GM19452 (cell line): Measurements from ENCODE around the gene SGIP1.
A peak's percentile ranks its signal among the peaks of the same experiment; 100 is the strongest.
"Not testable (repeated sequence)": the region's sequence is repeated elsewhere in the genome, so short reads cannot be mapped to it uniquely, and the experiment has no call there.

ENCODE experiments used
- ATAC-seq: cut with Tn5 transposase; IDR thresholded peaks from one replicate; pipeline ENCODE4 v1.9.1; 2021; ENCODE audit not compliant: unreplicated experiment

Gene SGIP1

DNA sequence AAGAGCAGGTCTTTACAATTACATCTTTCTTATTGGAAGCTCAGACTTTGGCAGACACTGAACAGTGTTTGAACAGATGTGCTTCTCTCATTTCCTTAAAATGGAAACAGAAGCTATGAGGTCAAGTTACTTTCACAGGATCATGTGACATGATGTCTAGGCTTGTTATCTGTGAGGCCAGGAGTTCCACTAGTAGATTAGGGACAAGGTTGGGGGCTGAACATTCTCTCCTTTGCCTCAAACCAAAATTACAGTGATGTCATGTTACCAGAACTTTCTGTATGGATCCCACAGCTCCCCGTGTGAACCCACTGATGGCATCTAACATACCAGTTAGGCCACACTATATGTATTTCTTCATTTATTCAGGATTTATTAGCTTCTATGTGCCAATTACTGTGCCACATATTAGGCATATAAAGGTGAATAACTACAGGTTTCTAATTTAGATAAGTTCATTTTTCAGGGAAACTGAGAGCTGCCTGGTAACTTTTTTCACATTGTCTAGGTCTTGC is 224.3 kb downstream of the SGIP1 start:
- peak; percentile 99 for ATAC-seq

DNA sequence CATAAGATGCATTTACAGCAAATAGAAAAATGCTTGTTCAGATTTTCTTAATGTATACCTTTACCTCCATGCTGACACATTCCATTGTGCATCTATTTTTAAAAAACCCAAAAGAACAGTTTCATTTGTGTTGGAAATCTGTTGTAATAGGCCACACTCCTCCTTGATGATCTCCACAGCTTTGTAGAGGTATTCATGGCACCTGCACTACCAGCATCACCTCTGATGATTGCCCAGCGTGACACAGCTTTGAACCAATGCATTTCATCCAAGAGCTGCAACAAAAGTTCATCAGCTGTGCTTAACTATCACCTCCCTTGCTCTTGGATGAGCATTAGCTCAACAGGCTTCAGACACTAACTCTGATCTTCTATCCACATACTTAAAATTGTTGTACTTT is 226.6 kb downstream of the SGIP1 start:
- ATAC-seq: no peak

DNA sequence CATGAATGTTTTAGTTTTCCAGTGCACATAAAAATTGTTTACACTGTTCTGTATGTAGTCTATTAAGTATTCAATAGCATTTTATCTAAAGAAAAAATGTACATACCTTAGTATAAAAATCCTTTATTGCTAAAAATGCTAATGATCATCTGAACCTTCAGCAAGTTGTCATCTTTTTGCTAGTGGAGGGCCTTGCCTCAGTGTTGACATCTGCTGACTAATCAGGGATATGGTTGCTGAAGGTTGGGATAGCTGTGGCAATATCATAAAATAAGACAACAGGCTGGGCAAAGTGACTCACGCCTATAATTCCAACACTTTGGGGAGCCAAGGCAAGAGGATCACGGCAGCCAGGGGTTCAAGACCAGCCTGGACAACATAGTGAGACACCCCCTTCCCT is 227.3 kb downstream of the SGIP1 start:
- ATAC-seq: no peak

DNA sequence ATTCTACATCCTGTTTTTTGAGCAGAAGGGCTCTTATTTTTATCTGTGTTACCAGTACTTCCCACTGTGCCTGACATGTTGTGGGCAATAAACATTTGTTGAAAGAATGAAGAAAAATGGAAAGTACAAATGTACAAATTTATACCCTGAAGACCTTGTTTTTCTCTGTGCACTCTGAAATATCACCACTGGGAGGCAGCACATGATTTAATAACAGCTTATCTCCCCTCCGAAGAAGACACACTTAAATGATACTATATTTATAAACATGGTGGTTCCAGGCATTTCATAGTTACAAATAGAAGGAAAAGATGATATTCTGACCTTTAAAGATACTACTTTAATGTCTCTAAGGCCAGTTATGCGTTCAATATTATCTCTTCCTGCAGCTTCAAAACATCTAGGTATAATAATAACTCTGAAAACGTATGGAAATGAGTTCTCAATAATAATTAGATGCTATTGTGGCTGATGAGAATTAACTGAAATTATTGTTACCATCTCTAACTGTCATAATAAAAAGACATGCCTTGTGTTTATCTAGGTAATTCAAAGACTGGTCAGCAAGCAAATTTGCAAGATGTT is 231.1 kb downstream of the SGIP1 start:
- peak; percentile 67 for ATAC-seq

GRCh38 chr1:66767626-66768025 is 233.7 kb downstream of the SGIP1 start:
- no peak for ATAC-seq

DNA sequence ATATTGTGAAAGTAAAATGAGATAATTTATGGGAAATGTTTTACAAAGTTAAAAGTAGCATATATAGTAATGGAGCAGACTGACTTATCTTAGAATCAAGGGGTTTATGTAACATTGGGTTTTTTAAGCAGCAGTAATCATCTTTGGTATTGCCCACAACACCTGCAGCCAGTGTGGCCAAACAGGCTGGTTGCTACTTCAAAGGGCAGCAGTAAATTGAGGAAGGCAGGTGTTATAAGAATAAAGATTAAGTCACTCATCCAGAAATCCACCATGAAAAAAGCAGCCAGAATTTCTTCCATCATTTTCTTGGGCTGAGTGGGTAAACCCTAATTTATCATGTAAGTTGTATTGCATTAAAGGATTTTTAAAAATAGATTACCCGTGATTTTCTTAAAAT is 235.0 kb downstream of the SGIP1 start:
- no peak for ATAC-seq

DNA sequence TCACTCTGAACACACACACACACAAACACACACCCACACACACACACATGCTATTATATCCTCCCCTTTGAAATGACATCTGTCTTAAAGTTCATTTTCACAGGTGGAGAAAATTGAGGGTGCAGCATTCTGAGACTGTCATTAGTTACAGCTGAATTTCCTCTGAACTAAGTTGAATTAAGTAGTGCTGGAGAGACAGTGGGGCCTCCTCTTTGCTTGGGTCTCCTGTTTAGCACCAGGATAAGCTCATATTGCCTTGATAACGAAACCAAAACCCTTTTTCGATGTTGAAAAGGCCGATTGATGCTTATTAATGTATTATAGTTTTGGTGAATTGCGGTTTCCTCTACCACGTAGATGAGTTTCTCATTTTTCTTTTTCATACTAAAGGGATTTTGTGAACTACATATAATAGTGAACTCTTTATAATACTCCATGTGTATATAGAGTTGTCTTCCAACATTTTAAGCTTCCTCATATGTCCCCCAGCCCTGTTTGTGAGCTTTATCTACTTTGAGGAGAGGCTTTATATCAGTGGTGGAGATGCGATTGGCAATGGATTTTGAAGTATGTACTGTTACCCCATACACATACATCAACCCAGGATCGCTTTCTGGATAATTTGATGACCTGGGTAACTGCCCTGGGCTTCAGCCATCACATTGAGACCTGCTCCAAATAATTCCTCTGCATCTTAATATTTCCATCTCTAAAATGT is 235.7 kb downstream of the SGIP1 start:
- no peak for ATAC-seq

DNA sequence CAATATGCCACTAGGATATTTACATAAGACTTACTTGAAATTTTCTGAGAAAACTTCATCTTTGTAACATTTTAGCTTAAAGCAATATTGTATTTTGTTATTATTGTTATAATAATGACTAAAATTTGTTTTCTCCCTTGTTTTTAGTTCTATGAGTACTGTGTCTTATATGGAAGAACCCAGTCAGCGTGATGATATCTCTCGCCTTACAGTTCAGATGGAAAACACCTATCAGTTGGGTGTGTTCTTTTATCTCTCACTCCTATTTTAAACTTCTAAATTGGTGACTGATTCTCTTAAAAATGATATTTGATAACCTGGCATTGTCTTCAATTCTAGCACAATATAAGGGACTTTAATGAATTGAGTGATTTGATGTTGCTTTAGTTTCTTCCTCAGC is 236.3 kb downstream of the SGIP1 start:
- no peak for ATAC-seq

GRCh38 chr1:66770694-66771093 is 236.7 kb downstream of the SGIP1 start:
- no peak for ATAC-seq

GRCh38 chr1:66773227-66773626 is 239.3 kb downstream of the SGIP1 start:
- no peak for ATAC-seq

- ATAC-seq: no peak
Measured at GRCh38 chr1:66774438-66774837, 240.5 kb downstream of the SGIP1 start.

DNA sequence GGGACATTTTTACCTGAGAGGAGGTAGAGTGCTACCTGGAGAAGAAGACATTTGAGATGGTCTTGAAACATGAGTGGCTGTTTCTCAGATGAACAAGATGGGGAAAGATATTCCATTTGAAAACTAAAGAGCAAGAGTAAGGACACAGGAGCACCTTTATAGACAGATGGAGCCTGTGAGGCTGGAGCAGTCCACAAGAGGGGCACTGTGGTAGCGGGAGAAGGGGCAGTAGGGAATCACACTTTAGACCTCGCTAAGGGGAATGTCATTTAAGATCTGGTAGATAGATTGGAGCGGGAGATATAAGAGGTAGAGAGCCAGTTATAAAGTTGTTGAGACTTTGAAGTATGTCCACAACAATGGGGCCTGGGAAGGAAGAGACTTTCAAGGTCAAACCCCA is 241.7 kb downstream of the SGIP1 start:
- ATAC-seq: no peak

DNA sequence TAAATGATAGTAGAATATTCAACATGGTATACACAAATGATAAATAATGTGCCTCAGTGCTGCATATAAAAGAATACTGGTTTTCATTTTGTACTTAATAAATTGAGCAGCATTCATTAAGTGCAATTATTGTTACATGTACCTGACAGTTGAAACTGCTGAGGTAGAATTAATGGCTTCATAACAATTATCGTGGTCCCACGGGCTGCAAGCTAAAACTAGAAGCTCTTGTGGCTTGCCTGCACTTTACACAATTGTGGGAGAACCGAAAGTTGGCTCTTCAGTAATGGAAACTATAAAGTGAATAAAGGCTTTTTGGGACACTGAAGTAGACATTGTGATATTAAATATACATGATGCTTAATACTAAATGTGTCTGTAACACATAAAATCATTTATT is 243.9 kb downstream of the SGIP1 start:
- ATAC-seq: no peak

GRCh38 chr1:66778266-66778665 is 244.3 kb downstream of the SGIP1 start:
- no peak for ATAC-seq

DNA sequence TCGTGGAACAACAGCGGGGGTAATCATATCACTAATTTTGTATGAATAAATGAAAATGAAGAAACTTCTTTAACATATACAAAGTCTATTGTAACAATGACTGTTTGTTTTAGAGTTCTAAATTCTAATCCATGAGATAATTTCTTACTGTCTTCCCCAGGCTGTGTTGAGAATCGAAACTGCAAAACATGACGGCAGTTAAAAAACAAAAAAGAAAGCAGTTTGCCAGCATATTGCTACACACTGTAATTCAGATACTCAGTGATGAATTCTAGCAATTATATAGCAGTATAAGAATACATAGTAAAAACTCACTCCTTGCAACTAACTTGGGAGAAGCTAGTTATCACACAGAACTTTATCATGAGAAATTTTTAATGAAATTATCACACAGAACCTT is 245.0 kb downstream of the SGIP1 start:
- no peak for ATAC-seq

- ATAC-seq: no peak
Measured at GRCh38 chr1:66779475-66780078, 245.6 kb downstream of the SGIP1 start.

DNA sequence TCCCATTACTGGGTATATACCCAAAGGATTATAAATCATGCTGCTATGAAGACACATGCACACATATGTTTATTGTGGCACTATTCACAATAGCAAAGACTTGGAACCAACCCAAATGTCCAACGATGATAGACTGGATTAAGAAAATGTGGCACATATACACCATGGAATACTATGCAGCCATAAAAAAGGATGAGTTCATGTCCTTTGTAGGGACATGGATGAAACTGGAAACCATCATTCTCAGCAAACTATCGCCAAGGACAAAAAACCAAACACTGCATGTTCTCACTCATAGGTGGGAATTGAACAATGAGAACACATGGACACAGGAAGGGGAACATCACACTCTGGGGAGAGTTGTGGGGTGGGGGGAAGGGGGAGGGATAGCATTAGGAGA is 251.8 kb downstream of the SGIP1 start:
- ATAC-seq: not testable (repeated sequence)

DNA sequence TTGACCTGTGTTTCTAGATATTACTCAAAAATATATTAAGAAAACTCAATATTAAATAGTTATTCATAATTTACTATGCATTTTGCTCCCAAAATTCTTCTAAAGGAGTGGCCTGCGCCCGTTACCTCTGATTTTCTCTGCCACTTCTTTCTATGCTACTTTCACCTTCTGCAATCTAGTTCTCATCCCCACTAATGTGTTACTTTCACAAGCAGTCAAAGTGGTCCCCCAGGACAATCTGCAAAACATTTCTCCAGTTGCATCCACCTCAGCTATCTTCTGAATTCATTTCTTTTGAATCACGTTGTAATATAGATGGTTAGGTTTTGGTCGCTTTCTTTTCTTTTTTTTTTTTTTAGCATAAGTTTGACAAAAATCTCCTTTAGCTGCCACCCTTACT is 253.7 kb downstream of the SGIP1 start:
- ATAC-seq: peak; percentile 55

GRCh38 chr1:66788231-66788939 is 254.4 kb downstream of the SGIP1 start:
- peak; percentile 41 for ATAC-seq

DNA sequence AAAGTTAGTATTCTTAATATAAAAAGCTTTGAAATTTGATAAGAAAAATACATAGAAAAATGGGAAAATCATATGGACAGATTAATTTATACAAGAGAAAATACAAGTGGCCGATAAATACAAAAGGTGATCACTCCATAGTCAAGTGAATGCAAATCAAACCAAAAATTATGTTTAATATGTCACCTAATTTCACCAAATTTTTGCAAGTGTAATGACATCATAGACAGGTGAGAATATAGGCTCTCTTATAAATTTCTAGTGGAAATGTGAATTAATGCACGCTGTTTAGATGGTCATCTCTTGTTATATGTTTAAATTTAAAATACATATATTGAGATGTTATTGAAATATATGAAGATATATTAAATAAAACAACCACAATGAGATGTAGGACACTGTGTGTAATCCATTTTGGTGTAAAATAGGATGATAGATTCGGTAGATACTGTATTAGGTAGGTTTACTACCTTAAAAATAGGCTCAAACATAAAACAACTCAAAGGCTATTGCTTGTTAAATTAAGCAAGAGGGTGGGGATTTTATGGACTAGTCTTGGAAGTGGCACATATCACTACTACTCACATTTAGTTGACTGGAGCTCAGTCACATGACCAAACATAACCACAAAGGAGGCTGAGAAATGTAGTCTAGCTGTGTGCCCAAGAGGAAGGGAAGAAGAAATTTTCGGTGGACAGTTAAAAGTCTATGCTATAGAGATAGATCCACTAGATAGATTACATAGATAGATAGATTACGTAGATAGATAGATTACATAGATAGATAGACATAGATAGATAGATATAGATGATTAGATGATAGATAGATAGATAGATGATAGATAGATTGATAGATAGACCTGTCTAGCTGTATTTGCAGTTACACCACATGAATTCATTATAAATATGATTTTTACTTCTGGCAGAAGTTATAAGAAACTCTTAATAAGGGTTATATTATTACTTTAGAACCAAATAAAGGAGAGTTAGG is 258.0 kb downstream of the SGIP1 start:
- ATAC-seq: no peak
